ENCODE measurements around the gene GSK3A.

- no peak for TF ChIP-seq CTCF (IDR thresholded peaks at IDR 0.05; ENCODE audit: low read length)
- TF ChIP-seq EZH2 (optimal IDR thresholded peaks at IDR 0.05; ENCODE audit: low read depth, low read length) = no peak
- TF ChIP-seq EZH2phosphoT487 (IDR thresholded peaks at IDR 0.05; ENCODE audit: low read length) = no peak
These were observed 4.7 kb upstream of the GSK3A start for GRCh38 chr19:42246922-42247639.

Data from MM.1S (cell line).